ENCODE results near the gene TDRD12. TPM values are rescaled to one million over a fixed set of nuclear protein-coding genes. Genes with fewer than 3 reads are reported as not detected.
"Not testable (repeated sequence)": the region's sequence is repeated elsewhere in the genome, so short reads cannot be mapped to it uniquely, and the experiment has no call there.

The TDRD12 gene
- total and polyA plus RNA-seq, 11 donors = 0.06 to 0.63 (median 0.23) TPM; not detected in 5

DNA sequence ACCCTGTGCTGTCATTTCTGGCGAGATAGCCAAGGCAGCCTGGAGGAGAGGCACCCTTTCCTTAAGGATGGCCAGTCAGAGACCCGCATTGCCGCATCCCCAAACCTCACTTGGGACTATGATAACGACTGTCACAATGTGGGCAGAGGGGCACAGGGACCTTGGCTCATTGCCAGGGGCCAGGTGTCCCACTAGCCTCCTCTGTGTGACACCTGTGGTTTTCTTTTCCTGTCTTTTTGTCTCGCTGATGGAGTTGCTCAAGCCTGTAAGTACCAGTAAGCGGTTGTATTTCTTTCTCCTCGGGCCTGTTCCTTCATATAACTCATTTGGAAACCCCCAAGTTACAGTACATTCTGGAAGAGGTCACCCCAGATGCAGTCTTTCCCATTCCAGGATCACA, 59.5 kb downstream of the TDRD12 start:
- Histone ChIP-seq H3K4me1 (no peaks in the 10 kb centered on the region), H3K36me3 (no peaks in the 10 kb centered on the region), H3K4me3 (no peak overlapping the region), H3K27me3 (no peaks in the 10 kb centered on the region), H3K9me3 (peaks cover 0 to 24% (median 7%) of the 10 kb centered on the region in 12 donors), H3K27ac (no peak overlapping the region)
- intact Hi-C loops (cut with DNase I) = no loop called here
- 70 to 78% (median 72%) methylated on average over 7 of the region's 7 CpGs for WGBS, 4 donors
- no peak for DNase-seq
- ATAC-seq = no peak
- TF ChIP-seq, protein P1, sequence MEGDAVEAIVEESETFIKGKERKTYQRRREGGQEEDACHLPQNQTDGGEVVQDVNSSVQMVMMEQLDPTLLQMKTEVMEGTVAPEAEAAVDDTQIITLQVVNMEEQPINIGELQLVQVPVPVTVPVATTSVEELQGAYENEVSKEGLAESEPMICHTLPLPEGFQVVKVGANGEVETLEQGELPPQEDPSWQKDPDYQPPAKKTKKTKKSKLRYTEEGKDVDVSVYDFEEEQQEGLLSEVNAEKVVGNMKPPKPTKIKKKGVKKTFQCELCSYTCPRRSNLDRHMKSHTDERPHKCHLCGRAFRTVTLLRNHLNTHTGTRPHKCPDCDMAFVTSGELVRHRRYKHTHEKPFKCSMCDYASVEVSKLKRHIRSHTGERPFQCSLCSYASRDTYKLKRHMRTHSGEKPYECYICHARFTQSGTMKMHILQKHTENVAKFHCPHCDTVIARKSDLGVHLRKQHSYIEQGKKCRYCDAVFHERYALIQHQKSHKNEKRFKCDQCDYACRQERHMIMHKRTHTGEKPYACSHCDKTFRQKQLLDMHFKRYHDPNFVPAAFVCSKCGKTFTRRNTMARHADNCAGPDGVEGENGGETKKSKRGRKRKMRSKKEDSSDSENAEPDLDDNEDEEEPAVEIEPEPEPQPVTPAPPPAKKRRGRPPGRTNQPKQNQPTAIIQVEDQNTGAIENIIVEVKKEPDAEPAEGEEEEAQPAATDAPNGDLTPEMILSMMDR (IDR thresholded peaks at IDR 0.05) = no peak
- no peak for TF ChIP-seq POLR2A (IDR thresholded peaks at IDR 0.05)

DNA sequence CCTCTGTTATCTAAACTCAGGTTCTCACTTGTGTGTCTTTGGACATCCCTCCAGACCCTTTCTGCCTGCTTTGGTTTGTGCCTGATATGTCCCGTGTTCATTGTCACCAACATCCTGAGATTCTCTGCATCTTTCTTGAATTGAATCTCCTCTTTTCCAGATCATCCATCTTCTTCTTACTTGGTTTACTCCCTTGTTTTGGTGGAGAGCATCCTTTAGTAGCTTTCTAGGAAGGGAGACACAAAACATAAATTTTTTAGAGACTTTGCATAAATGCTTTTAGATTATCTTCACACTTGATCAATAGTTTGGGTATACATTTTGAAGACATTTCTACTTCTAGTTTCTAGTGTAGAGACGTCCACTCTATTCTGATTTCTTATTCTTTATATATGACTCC, 61.7 kb downstream of the TDRD12 start:
- ATAC-seq = no peak
- intact Hi-C loops (cut with DNase I) = no loop called here
- no peak for DNase-seq
- Histone ChIP-seq H3K27me3 (no peaks in the 10 kb centered on the region), H3K4me1 (no peaks in the 10 kb centered on the region), H3K4me3 (no peak overlapping the region), H3K36me3 (no peaks in the 10 kb centered on the region), H3K9me3 (peaks cover 0 to 24% (median 7%) of the 10 kb centered on the region in 12 donors), H3K27ac (no peak overlapping the region)
- WGBS, 4 donors = 90 to 93% (median 92%) methylated on average over 2 of the region's 2 CpGs
- TF ChIP-seq POLR2A (IDR thresholded peaks at IDR 0.05) = no peak
- TF ChIP-seq, protein P1 (IDR thresholded peaks at IDR 0.05) = no peak

DNA sequence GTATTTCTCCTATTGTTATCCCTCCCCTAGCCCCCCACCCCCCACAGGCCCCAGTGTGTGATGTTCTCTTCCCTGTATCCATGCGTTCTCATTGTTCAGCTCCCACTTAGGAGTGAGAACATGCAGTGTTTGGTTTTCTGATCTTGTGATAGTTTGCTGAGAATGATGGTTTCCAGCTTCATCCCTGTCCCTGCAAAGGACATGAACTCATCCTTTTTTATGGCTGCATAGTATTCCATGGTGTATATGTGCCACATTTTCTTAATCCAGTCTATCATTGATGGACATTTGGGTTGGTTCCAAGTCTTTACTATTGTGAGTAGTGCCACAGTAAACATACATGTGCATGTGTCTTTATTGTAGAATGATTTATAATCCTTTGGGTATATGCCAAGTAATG, 62.5 kb downstream of the TDRD12 start:
- intact Hi-C loops (cut with DNase I); H3K27me3 ChIP-seq: not testable (repeated sequence)
- WGBS, 4 donors = 88 to 100% (median 95%) methylated on average over 1 of the region's 1 CpG

DNA sequence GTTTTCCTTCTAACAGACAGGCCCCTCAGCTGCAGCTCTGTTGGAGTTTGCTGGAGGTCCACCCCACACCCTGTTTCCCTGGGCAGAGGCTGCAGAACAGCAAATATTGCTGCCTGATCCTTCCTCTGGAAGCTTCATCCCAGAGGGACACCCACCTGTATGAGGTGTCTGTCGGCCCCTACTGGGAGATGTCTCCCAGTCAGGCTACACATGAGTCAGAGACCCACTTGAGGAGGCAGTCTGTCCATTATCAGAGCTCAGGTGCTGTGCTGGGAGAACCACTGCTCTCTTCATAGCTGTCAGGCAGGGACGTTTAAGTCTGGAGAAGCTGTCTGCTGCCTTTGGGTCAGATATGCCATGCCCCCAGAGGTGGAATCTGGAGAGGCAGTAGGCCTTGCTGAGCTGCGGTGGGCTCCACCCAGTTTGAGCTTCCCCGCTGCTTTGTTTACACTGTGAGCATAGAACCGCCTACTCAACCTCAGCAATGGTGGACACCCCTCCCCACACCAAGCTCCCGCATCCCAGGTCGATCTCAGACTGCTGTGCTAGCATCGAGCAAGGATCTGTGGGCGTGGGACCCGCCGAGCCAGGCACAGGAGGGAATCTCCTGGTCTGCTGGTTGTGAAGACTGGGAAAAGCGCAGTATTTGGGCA, 67.7 kb downstream of the TDRD12 start:
- H3K27ac ChIP-seq; H3K9me3 ChIP-seq; H3K4me1 ChIP-seq; ATAC-seq; H3K36me3 ChIP-seq; intact Hi-C loops (cut with DNase I); DNase-seq; H3K4me3 ChIP-seq; H3K27me3 ChIP-seq: not testable (repeated sequence)
- WGBS, 4 donors = 46 to 66% (median 47%) methylated on average over 10 to 12 of the region's 12 CpGs; no CpG with 5 or more reads in 1 of the 4 donors

More for the DNA sequence above, 62.5 kb downstream of the TDRD12 start:
- not testable (repeated sequence) for H3K27ac ChIP-seq, H3K4me3 ChIP-seq, ATAC-seq, H3K4me1 ChIP-seq, H3K36me3 ChIP-seq, DNase-seq
- H3K9me3 ChIP-seq = peaks cover 0 to 24% (median 7%) of the 10 kb centered on the region in 12 donors

DNA sequence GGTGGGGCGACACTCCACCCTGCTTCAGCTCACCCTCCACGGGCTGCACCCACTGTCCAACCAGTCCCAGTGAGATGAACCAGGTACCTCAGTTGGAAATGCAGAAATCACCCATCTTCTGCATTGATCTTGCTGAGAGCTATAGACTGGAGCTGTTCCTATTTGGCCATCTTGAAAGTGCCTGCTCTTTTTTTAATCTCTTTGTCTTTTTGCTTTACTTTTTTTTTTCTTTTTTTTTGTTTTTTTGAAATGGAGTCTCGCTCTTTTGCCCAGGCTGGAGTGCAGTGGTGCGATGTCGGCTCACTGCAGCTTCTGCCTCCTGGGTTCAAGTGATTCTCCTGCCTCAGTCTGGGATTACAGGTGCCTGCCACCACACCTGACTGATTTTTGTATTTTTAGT, 68.3 kb downstream of the TDRD12 start:
- H3K9me3 ChIP-seq; H3K4me3 ChIP-seq; ATAC-seq; H3K27ac ChIP-seq; DNase-seq; H3K36me3 ChIP-seq; intact Hi-C loops (cut with DNase I); H3K27me3 ChIP-seq; H3K4me1 ChIP-seq: not testable (repeated sequence)
- WGBS, 4 donors = 91 to 97% (median 95%) methylated on average over 5 of the region's 5 CpGs

DNA sequence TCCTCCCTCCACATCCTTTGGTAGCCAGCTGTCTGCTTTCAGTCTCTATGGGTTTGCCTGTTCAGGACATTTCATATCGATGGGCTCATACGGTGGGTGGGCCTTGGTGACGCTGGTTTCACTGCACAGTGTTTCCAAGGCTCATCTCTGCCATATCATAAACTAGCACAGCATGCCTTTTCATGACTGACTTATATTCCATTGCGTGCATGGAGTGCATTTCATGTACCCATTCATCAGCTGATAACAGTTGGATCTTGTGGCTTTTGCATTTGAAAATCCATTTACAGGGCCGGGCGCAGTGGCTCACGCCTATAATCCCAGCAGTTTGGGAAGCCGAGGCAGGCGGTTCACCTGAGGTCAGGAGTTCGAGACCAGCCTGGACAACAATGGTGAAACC, 69.9 kb downstream of the TDRD12 start:
- no peaks in the 10 kb centered on the region for H3K36me3 ChIP-seq
- DNase-seq (no peak), ATAC-seq (no peak)
- H3K27me3 ChIP-seq = no peaks in the 10 kb centered on the region
- H3K4me3 ChIP-seq = no peak overlapping the region
- 92 to 95% (median 93%) methylated on average over 10 of the region's 10 CpGs for WGBS, 4 donors
- intact Hi-C loops (cut with DNase I) = no loop called here
- no peak overlapping the region for H3K27ac ChIP-seq
- H3K4me1 ChIP-seq = no peaks in the 10 kb centered on the region
- TF ChIP-seq, protein P1 (IDR thresholded peaks at IDR 0.05) = no peak
- TF ChIP-seq POLR2A (IDR thresholded peaks at IDR 0.05) = no peak
- no peaks in the 10 kb centered on the region for H3K9me3 ChIP-seq

Measured in heart left ventricle (tissue), 16 donors.